ENCODE data around the gene CLK3.

GRCh38 chr15:74609938-74610301 lies 5.7 kb upstream of the CLK3 start:
- TF ChIP-seq BCL11A (IDR thresholded peaks at IDR 0.05; ENCODE audit: low read depth, low read length) (no peak), ESRRA (IDR thresholded peaks at IDR 0.05; ENCODE audit: low read length) (no peak), RAD21 (IDR thresholded peaks at IDR 0.05; ENCODE audit: insufficient read depth, low read depth, low read length) (no peak), MXI1 (IDR thresholded peaks at IDR 0.05; ENCODE audit: low read depth, low read length) (no peak), REST (IDR thresholded peaks at IDR 0.05; ENCODE audit: low read depth, low read length) (no peak), FOXM1 (IDR thresholded peaks at IDR 0.05; ENCODE audit: low read depth, low read length) (no peak), TCF7 (IDR thresholded peaks at IDR 0.05; ENCODE audit: borderline replicate concordance) (no peak), POLR2A (IDR thresholded peaks at IDR 0.05; ENCODE audit: low read depth, low read length) (no peak), SKIL (IDR thresholded peaks at IDR 0.05; ENCODE audit: low read depth, poor library complexity, severe bottlenecking) (no peak), ZNF622 (IDR thresholded peaks at IDR 0.05) (no peak), NR2F1 (conservative IDR thresholded peaks at IDR 0.05) (no peak), MAX (IDR thresholded peaks at IDR 0.05; ENCODE audit: low read depth, low read length) (no peak)
